TTC549 (cell line): ENCODE measurements around the gene UGT2A3.

Experiments used
- FAIRE-seq: peaks from 2 replicates; lab custom pipeline; 2012; peaks lifted over from hg19 to GRCh38; lab: Jason Lieb, UNC

The UGT2A3 gene

GRCh38 chr4:68912807-68913206 is 38.8 kb downstream of the UGT2A3 start:
- no peak for FAIRE-seq

GRCh38 chr4:68909385-68909784 is 42.2 kb downstream of the UGT2A3 start:
- no peak for FAIRE-seq

DNA sequence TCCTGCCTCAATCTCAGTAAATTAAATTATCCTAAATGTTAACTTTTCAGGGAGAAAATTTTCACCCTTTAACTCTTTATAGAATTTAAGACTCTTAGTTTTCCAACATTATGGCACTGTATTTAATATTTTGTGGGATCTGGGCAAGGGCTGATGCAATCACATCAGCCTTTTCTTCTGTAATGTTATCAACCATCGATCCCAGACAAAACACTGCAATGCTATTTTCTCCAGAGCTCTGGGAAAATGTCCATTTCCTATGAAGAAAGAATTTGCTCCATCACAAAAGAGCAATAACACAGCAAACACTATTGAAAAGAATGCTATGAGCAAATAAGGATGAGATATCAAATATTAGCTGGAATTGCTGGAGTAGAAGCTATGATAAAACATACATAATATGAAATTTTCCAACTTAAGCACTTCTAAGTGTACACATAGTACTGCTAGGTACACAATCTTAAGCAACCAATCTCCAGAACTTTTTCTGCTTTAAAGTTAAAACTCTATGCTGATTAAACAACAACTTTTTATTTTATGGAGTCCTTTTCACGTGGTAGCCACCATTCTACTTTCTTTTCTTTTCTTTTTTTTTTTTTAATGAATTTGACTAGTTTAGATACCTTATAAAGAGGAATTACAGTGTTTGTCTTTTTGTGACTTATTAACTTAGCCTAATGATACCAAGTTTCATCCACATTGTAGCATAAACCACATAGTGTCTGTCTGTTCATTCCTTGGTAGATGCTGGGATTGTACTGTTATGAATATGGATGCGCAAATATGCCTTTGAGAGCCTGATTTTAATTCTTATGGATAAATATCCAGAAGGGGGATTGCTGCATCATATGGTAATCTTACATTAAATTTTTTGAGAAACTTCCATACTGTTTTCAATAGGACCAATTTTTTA is 43.6 kb downstream of the UGT2A3 start:
- no peak for FAIRE-seq

DNA sequence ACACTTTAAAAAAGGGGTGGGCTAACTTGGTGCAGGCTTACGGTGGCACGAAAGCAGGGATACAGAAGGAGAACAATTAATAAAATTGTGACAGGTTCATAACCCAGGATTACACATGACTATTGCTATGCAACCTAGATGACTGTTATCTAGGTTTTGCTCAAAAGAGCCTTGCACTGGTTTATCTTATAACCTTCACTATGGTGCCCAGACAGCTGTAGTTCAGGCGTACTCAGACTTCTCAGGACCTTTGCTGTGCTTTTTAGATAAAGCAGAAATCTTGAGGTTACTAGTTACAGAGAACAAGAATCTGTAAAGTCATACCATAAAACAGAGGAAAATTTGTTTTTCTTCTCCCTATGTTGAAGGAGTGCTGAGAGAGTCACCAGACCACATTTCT is 44.4 kb downstream of the UGT2A3 start:
- no peak for FAIRE-seq

DNA sequence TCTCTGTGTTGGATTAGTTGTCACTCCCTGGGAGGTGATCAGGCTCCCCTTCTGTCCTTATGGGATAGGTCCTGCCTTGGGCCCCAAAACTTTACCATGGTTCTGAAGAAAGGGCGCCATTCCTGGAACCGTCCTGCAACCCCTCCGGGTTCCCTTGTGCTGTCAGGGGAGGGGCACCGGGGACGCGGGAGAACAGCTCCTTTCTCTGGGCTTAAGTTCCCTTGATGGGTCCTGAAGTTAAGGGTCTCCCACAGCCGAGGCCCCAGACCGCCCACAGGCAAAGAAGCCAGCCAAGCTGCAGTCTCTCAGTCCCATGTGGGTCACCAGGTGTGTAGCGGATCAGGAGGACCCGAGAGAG is 44.8 kb downstream of the UGT2A3 start:
- FAIRE-seq: no peak

GRCh38 chr4:68905939-68906779 is 45.4 kb downstream of the UGT2A3 start:
- no peak for FAIRE-seq

- FAIRE-seq: no peak
These were observed 46.0 kb downstream of the UGT2A3 start for GRCh38 chr4:68905598-68905938.

- no peak for FAIRE-seq
These were observed 46.8 kb downstream of the UGT2A3 start for GRCh38 chr4:68904786-68905185.

GRCh38 chr4:68896749-68897148 is 54.9 kb downstream of the UGT2A3 start:
- no peak for FAIRE-seq

- FAIRE-seq: no peak
These were observed 55.9 kb downstream of the UGT2A3 start for GRCh38 chr4:68895561-68896198.

DNA sequence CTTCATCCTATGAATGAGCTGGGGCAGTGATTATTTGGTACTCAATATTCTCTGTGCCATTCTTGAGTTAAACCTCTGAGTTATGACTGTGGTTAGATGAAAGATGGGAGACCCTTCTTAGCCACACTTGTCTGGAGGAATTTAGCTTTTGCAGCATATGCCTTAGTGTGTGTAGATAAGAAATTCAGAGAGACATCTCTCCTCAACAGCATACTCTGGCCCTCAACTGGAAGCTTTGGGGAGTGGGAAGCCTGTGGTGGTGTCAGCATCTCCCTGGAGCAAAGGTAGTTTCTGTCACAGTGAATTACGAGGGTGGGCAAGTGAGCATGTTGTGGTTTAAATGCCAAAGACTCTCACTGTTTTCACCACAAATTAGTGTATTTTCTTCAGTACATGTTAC is 58.7 kb downstream of the UGT2A3 start:
- FAIRE-seq: no peak

DNA sequence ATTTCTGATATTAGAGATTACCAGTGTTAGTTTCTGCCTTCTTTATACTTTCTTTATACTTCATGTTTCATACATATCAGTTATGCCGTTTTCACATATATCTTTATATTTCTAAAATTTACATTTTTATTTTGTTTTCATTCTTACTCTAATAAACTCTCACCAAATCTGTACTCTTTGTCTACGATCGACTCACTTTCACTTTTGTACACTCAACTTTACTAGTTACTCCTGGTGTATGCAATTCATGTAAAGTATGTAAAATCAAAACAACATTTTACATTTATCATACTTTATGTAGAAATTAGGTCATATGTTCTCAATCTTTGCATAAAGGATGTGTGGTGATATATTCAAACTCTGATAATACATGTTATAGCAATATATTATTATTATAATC is 59.9 kb downstream of the UGT2A3 start:
- no peak for FAIRE-seq

DNA sequence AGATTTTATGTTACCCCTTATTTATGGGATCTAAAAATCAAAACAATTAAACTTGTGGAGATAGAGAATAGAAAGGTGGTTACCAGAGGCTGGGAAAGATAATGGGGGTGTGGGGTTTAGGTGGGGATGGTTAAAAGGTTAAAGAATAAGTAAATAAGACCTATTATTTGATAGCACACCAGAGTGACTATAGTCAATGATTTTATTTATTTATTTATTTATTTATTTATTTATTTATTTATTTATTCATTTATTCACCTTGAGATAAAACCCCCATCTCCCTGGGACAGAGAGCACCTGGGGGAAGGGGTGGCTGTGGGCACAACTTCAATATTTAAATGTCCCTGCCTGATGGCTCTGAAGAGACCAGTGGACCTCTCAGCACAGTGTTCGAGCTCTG is 66.1 kb downstream of the UGT2A3 start:
- no peak for FAIRE-seq

- no peak for FAIRE-seq
These were observed 67.7 kb downstream of the UGT2A3 start for GRCh38 chr4:68883870-68884269.
